HepG2 (cell line): Measurements from ENCODE around the gene TMEM232. TPM values are rescaled to one million over a fixed set of nuclear protein-coding genes. Genes with fewer than 3 reads are reported as not detected.

Source experiments
- ATAC-seq: fragments of 200-7000 bp; cut with Tn5 transposase; 3 replicates; pipeline ENCODE4 v1.9.1; 2020; ENCODE audit warnings: mild to moderate bottlenecking, moderate library complexity
- BruUV-seq: library from RNA; stranded (reverse); fragments of 400-500 nt; replicated peaks from 2 replicates; lab custom pipeline; 2021; lab: Mats Ljungman, UMichigan
- CTCF ChIA-PET: fragments of 300-600 bp; formaldehyde crosslinking; extraction: SDS; loops from one replicate; lab custom pipeline; 2021; ENCODE audit warnings: low total read pairs, inconsistent platforms, low intra/inter-chr PET ratio; lab: Yijun Ruan, JAX
- POLR2A ChIA-PET: fragments of 350-600 bp; sonication (Branson Sonifier 250); formaldehyde crosslinking; loops from one replicate; lab custom pipeline; 2020; ENCODE audit warnings: antibody characterized with exemption, inconsistent platforms; lab: Yijun Ruan, JAX
- DNase-seq: peaks from one replicate; pipeline ENCODE4 v3.0.0-alpha.2; 2015; ENCODE audit warnings: low spot score
- FAIRE-seq: peaks from 3 replicates; lab custom pipeline; 2011; peaks lifted over from hg19 to GRCh38; lab: Jason Lieb, UNC
- H2AFZ ChIP-seq: one replicate; pipeline ENCODE4 v1.6.1; 2011; ENCODE audit warnings: low read length, inconsistent platforms
- H3K27ac ChIP-seq: fragments of 300-600 bp; 3 replicates; pipeline ENCODE4 v1.8.0; 2011; ENCODE audit warnings: mixed run types, mild to moderate bottlenecking, mixed read lengths, low read length, inconsistent platforms; ENCODE audit not compliant: insufficient read depth; ENCODE audit errors: extremely low read length
- H3K27me3 ChIP-seq, 2 experiments: fragments of 200-600 bp in 1 of 2; 2 replicates in 1 of 2; 3 replicates in 1 of 2; pipeline versions ENCODE4 v1.6.0 to v1.8.0; 2011; ENCODE audit warnings: low read length in 2 of 2, mild to moderate bottlenecking in 2 of 2, moderate library complexity in 2 of 2, inconsistent platforms in 1 of 2; ENCODE audit not compliant: insufficient read depth in 2 of 2, control insufficient read depth in 1 of 2
- H3K36me3 ChIP-seq, 2 experiments: fragments of 200-600 bp in 1 of 2; replicated peaks in 1 of 2; 2 replicates in 1 of 2; 3 replicates in 1 of 2; pipeline versions ENCODE4 v1.5.1 to v1.8.0; 2011; ENCODE audit warnings: low read length in 2 of 2, inconsistent platforms in 1 of 2; ENCODE audit not compliant: insufficient read depth in 2 of 2, control insufficient read depth in 1 of 2
- H3K4me1 ChIP-seq: 2 replicates; pipeline ENCODE4 v1.5.1; 2012; ENCODE audit warnings: low read length, inconsistent platforms; ENCODE audit not compliant: insufficient read depth
- H3K4me2 ChIP-seq: 2 replicates; pipeline ENCODE4 v1.6.0; 2011; ENCODE audit warnings: low read depth, low read length, inconsistent platforms
- H3K4me3 ChIP-seq, 3 experiments: fragments of 200-600 bp in 1 of 3; sonication (generic), shearing (Covaris generic) in 1 of 3; replicated peaks in 1 of 3; 2 replicates each; pipeline ENCODE4 v1.5.1; 2011 to 2016; ENCODE audit warnings: low read length in 3 of 3, inconsistent platforms in 2 of 3, low read depth in 2 of 3, mild to moderate bottlenecking in 2 of 3, control low read depth in 1 of 3, mixed read lengths in 1 of 3; ENCODE audit not compliant: insufficient read depth in 1 of 3
- H3K79me2 ChIP-seq: one replicate; pipeline ENCODE4 v1.6.1; 2011; ENCODE audit warnings: low read length, inconsistent platforms; ENCODE audit not compliant: insufficient read depth
- H3K9ac ChIP-seq: 2 replicates; pipeline ENCODE4 v1.6.0; 2011; ENCODE audit warnings: mild to moderate bottlenecking, low read depth, low read length, inconsistent platforms; ENCODE audit not compliant: insufficient read depth
- H3K9me3 ChIP-seq: 2 replicates; pipeline ENCODE4 v1.5.1; 2012; ENCODE audit warnings: mild to moderate bottlenecking, low read length
- H4K20me1 ChIP-seq: 2 replicates; pipeline ENCODE4 v1.6.0; 2011; ENCODE audit warnings: inconsistent platforms, mild to moderate bottlenecking, low read length, moderate library complexity; ENCODE audit not compliant: insufficient read depth
- FOXA1 ChIP-seq, 2 experiments: fragments of 450-650 bp in 1 of 2; sonication (generic) in 1 of 2; formaldehyde crosslinking in 1 of 2; IDR thresholded peaks; 2 replicates each; pipeline versions ENCODE4 v1.4.0 to v1.6.1; 2016 to 2020; ENCODE audit warnings: missing genetic modification reagents in 1 of 2
- ZBTB40 ChIP-seq, 2 experiments: fragments of 450-650 bp in 1 of 2; sonication (generic) in 1 of 2; formaldehyde crosslinking in 1 of 2; IDR thresholded peaks; 2 replicates each; pipeline versions ENCODE4 v1.6.1 to v1.8.0; 2016 to 2022; ENCODE audit warnings: antibody characterized with exemption in 1 of 2, mild to moderate bottlenecking in 1 of 2, missing genetic modification reagents in 1 of 2
- WGBS: methylation state at CpG from one replicate; pipeline ENCODE4 v1.1.6; 2017; ENCODE audit warnings: low lambda C conversion rate; 5-methylcytosine and 5-hydroxymethylcytosine counted together
- in situ Hi-C: cut with HindIII; loops from 2 replicates; pipeline ENCODE4 v1.10.0; 2017; ENCODE audit warnings: low pct_unique_long_range_greater_than_20kb; ENCODE audit not compliant: extremely low pct_ligation_motif_present
- intact Hi-C: fragments of 100-400 bp; cut with micrococcal nuclease; formaldehyde crosslinking; loops from one replicate; pipeline ENCODE4 v1.10.0; 2022; ENCODE audit not compliant: unreplicated experiment
- polyA plus RNA-seq, 8 experiments: library from polyadenylated mRNA; depleted of rRNA in 3 of 8; stranded (reverse) in 7 of 8; unstranded in 1 of 8; fragments of >200 nt; fragmentation: Illumina TruSeq in 4 of 8; extraction: Trizol in 4 of 8; gene quantifications; 2 replicates each; pipeline versions ENCODE4 v1.2.1 to v1.2.3, GENCODE V29; 2011 to 2016; ENCODE audit warnings: low read depth in 4 of 8, missing spikeins in 1 of 8, mixed read lengths in 1 of 8; ENCODE audit not compliant: insufficient read depth in 1 of 8
- total RNA-seq, 5 experiments: library from RNA; depleted of rRNA; stranded (reverse); fragments of >200 nt; fragmentation: Illumina TruSeq; extraction: Trizol; gene quantifications; 2 replicates each; pipeline ENCODE4 v1.2.3, GENCODE V29; 2016; ENCODE audit warnings: low read depth in 1 of 5

The TMEM232 gene
- total and polyA plus RNA-seq, 2 of the 13 experiments (the other 11 are each of a cell fraction or from before 2014, with no cell fraction given): 0.29 to 0.71 TPM

GRCh38 chr5:110727025-110727314, 499 bp upstream of the TMEM232 start:
- intact Hi-C loops (no loop called here), in situ Hi-C loops (no loop called here)
- no peak overlapping the region for H3K9ac ChIP-seq
- H3K36me3 ChIP-seq: no peaks in the 10 kb centered on the region
- FAIRE-seq (no peak), DNase-seq (peak; percentile 8), ATAC-seq (peak; percentile 82)
- CTCF ChIA-PET: no interaction called here
- no peak overlapping the region for H3K27ac ChIP-seq
- no peak for TF ChIP-seq FOXA1 (IDR thresholded peaks at IDR 0.05)
- TF ChIP-seq FOXA1 (CRISPR knock-in tag; IDR thresholded peaks at IDR 0.05): 0 out of 2 replicates have a peak, but pooled peaks have one; percentile 28
- TF ChIP-seq ZBTB40 (IDR thresholded peaks at IDR 0.05): no peak
- no peak for TF ChIP-seq ZBTB40 (CRISPR knock-in tag; IDR thresholded peaks at IDR 0.05)
- no peaks in the 10 kb centered on the region for H3K9me3 ChIP-seq
- H4K20me1 ChIP-seq: no peaks in the 10 kb centered on the region
- H3K27me3 ChIP-seq: no peaks in the 10 kb centered on the region
- WGBS: 3% methylated on average over 5 of the region's 5 CpGs
- no peaks in the 10 kb centered on the region for H3K79me2 ChIP-seq
- H3K4me2 ChIP-seq: peak overlapping the region; percentile 66
- BruUV-seq: no TSS peak
- POLR2A ChIA-PET: no interaction called here
- 0 out of 2 replicates have a peak, but pooled peaks cover 6% of the 10 kb centered on the region for H3K4me1 ChIP-seq
- peak overlapping the region; percentile 29 to 48 (median 46); a peak in 4 of 6 replicates for H3K4me3 ChIP-seq
- peak overlapping the region; percentile 61 for H2AFZ ChIP-seq
